ENCODE results near the gene MMRN2. TPM values are rescaled to one million over a fixed set of nuclear protein-coding genes. Genes with fewer than 3 reads are reported as not detected.

The MMRN2 gene
- total RNA-seq, 1 donor from 2014 or later = 0.27 TPM

DNA sequence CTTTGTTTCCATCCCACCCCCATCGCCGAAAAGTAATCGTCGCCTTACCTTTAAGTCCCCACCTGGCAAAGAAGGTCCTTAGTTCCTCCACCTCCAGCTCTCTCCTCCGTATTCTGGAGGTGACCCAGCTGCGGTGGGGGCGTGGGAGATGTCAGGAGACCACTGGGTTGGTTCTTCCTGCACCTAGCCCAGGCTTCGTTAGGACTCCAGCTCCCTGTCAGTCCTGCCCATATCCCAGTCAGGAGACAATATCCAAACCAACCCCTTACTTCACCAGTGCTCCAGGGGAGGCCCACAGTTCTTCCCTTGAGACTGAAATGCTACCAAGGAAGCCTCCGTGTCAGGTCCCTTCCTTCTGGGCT, 11.6 kb upstream of the MMRN2 start:
- Mint-ChIP-seq H3K4me1 (peaks cover 45% of the 10 kb centered on the region), H3K36me3 (ENCODE audit: low read depth) (no peaks in the 10 kb centered on the region), H3K27me3 (peaks cover 6% of the 10 kb centered on the region), H3K4me3 (peak overlapping the region; percentile 15), H3K9me3 (no peaks in the 10 kb centered on the region), H3K27ac (no peak overlapping the region)
- TF ChIP-seq, protein P1, sequence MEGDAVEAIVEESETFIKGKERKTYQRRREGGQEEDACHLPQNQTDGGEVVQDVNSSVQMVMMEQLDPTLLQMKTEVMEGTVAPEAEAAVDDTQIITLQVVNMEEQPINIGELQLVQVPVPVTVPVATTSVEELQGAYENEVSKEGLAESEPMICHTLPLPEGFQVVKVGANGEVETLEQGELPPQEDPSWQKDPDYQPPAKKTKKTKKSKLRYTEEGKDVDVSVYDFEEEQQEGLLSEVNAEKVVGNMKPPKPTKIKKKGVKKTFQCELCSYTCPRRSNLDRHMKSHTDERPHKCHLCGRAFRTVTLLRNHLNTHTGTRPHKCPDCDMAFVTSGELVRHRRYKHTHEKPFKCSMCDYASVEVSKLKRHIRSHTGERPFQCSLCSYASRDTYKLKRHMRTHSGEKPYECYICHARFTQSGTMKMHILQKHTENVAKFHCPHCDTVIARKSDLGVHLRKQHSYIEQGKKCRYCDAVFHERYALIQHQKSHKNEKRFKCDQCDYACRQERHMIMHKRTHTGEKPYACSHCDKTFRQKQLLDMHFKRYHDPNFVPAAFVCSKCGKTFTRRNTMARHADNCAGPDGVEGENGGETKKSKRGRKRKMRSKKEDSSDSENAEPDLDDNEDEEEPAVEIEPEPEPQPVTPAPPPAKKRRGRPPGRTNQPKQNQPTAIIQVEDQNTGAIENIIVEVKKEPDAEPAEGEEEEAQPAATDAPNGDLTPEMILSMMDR (IDR thresholded peaks at IDR 0.05) = no peak
- DNase-seq (no peak), ATAC-seq (ENCODE audit: low read depth) (no peak)
- intact Hi-C loops (cut with micrococcal nuclease) = no loop called here
- POLR2A ChIA-PET = interaction anchor here (0.6 kb wide), 1 partner anchor 29 kb away, joined by 3 read pairs; no protein-coding TSS in a partner anchor
- CTCF ChIA-PET = no interaction called here

- no peak for ATAC-seq (ENCODE audit: low read depth)
- TF ChIP-seq, protein P1 (IDR thresholded peaks at IDR 0.05) = no peak
- Mint-ChIP-seq H3K9me3 (no peaks in the 10 kb centered on the region), H3K27ac (no peak within 1 kb of the TSS), H3K27me3 (peaks cover 6% of the 10 kb centered on the region), H3K4me3 (peak within 1 kb of the TSS; percentile 15), H3K4me1 (peaks cover 45% of the 10 kb centered on the region), H3K36me3 (ENCODE audit: low read depth) (no peaks in the 10 kb centered on the region)
- intact Hi-C loops (cut with micrococcal nuclease) = no loop called here
- no peak for DNase-seq
- CTCF ChIA-PET = interaction anchor here (0.5 kb wide), 1 partner anchor 77 kb away, joined by 3 read pairs; no protein-coding TSS in a partner anchor
- POLR2A ChIA-PET = interaction anchor here (0.5 kb wide), 1 partner anchor 29 kb away, joined by 3 read pairs; no protein-coding TSS in a partner anchor
Measured at GRCh38 chr10:86968271-86968993, 11.0 kb upstream of the MMRN2 start, which contains the start of gene ADIRF. TSS of gene ADIRF (plus strand) at chr10:86968482. CDS start at chr10:86968545, 63 bp downstream.

GRCh38 chr10:86967481-86967941, 10.1 kb upstream of the MMRN2 start:
- ATAC-seq (ENCODE audit: low read depth) (no peak), DNase-seq (no peak)
- intact Hi-C loops (cut with micrococcal nuclease) = no loop called here
- Mint-ChIP-seq H3K27me3 (peaks cover 6% of the 10 kb centered on the region), H3K4me3 (no peak overlapping the region), H3K27ac (no peak overlapping the region), H3K4me1 (peaks cover 42% of the 10 kb centered on the region), H3K9me3 (no peaks in the 10 kb centered on the region), H3K36me3 (ENCODE audit: low read depth) (no peaks in the 10 kb centered on the region)
- ChIA-PET POLR2A (no interaction called here), CTCF (no interaction called here)
- TF ChIP-seq, protein P1 (IDR thresholded peaks at IDR 0.05) = no peak

- no peaks in the 10 kb centered on the region for H3K36me3 Mint-ChIP-seq (ENCODE audit: low read depth)
- TF ChIP-seq, protein P1 (IDR thresholded peaks at IDR 0.05) = no peak
- ChIA-PET POLR2A (interaction anchor here (0.6 to 1.1 kb wide), 7 partner anchors 119 to 1876 kb away, joined by 3 to 12 read pairs (median 5); partner anchors contain the start of genes GLUD1 and SHLD2), CTCF (interaction anchor here (0.7 to 1.1 kb wide), 3 partner anchors 21 to 28 kb away, joined by 3 to 4 read pairs (median 3); no protein-coding TSS in a partner anchor)
- H3K4me1 Mint-ChIP-seq = peaks cover 35% of the 10 kb centered on the region
- intact Hi-C loops (cut with micrococcal nuclease) = loop anchor here (1.0 kb wide), 2 partner anchors 27 to 255 kb away; no protein-coding TSS in a partner anchor
- peak overlapping the region; percentile 73 for H3K4me3 Mint-ChIP-seq
- H3K9me3 Mint-ChIP-seq = no peaks in the 10 kb centered on the region
- ATAC-seq (ENCODE audit: low read depth) = no peak
- DNase-seq = no peak
- H3K27me3 Mint-ChIP-seq = peaks cover 6% of the 10 kb centered on the region
- peak overlapping the region; percentile 84 for H3K27ac Mint-ChIP-seq
Measured at GRCh38 chr10:86965986-86966654, 8.7 kb upstream of the MMRN2 start.

DNA sequence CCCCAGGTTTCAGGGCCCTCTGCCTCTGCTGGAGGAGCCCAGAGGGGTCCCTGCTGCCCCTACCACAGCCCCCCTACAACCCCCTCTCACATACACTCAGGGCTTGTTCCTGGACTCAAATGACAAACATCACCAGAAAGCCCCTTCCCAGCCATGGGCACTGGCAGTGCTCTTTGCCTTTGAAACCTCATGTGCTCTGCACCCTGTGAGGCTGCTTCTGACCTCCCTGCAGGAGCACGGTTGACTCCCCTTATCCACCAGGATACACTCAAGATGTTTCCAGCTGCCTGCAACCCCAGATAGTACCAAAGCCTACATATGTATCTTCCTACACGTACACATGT, 7.4 kb upstream of the MMRN2 start:
- ChIA-PET POLR2A (no interaction called here), CTCF (interaction anchor here (0.8 kb wide), 1 partner anchor 25 kb away, joined by 3 read pairs; no protein-coding TSS in a partner anchor)
- Mint-ChIP-seq H3K27me3 (peaks cover 9% of the 10 kb centered on the region), H3K9me3 (no peaks in the 10 kb centered on the region), H3K4me1 (peaks cover 31% of the 10 kb centered on the region), H3K4me3 (no peak overlapping the region), H3K36me3 (ENCODE audit: low read depth) (no peaks in the 10 kb centered on the region), H3K27ac (no peak overlapping the region)
- intact Hi-C loops (cut with micrococcal nuclease) = no loop called here
- no peak for ATAC-seq (ENCODE audit: low read depth)
- no peak for DNase-seq
- TF ChIP-seq, protein P1 (IDR thresholded peaks at IDR 0.05) = no peak

Measured in activated B cell treated with CpG ODN at 0.5 μM for 24 hours (primary cell).